Measurements from ENCODE around the gene JAGN1. TPM values are rescaled to one million over a fixed set of nuclear protein-coding genes. Genes with fewer than 3 reads are reported as not detected.

JAGN1 gene
- total and polyA plus RNA-seq, 9 of the 15 experiments (the other 6 are each of a cell fraction or from before 2014, with no cell fraction given): 31.6 to 77.8 (median 40.3) TPM

DNA sequence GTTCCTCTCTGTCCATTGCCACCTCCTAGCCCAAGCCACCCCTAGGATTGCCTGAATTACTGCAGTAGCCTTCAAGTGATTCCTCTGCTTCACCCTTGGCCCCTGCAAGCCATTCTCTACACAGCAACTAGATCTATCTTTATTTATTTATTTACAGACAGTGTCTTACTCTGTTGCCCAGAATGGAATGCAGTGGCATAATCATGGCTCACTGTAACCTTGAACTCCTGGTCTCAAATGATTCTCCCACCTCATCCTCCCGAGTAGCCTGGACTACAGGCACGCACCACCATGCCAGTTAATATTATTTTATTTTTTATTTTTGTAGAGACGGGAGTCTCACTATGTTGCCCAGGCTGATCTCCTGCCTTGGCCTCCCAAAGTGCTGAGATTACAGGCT is 1.9 kb upstream of the JAGN1 start (continued):
- no peak for TF ChIP-seq BRF2 (IDR thresholded peaks at IDR 0.05; ENCODE audit: borderline replicate concordance, insufficient read depth, insufficient read length)
- no peak for TF ChIP-seq KLF10 (CRISPR knock-in tag; IDR thresholded peaks at IDR 0.05)
- TF ChIP-seq CBX1 (IDR thresholded peaks at IDR 0.05; ENCODE audit: low read depth): no peak
- TF ChIP-seq NRF1 (conservative IDR thresholded peaks at IDR 0.05 in 1 of 2, IDR thresholded peaks at IDR 0.05 in 1 of 2): no peak
- no peak for TF ChIP-seq MTA3 (IDR thresholded peaks at IDR 0.05; ENCODE audit: borderline replicate concordance)
- no peak for TF ChIP-seq THRB (CRISPR knock-in tag; conservative IDR thresholded peaks at IDR 0.05)
- TF ChIP-seq TAF1 (IDR thresholded peaks at IDR 0.05; ENCODE audit: control insufficient read depth, extremely low read depth, insufficient read depth, low read length, severe bottlenecking): no peak
- no peak for TF ChIP-seq SMARCA4 (IDR thresholded peaks at IDR 0.05)

GRCh38 chr3:9889405-9889804 is 1.0 kb upstream of the JAGN1 start:
- H3K9ac ChIP-seq (ENCODE audit: insufficient read depth in 1 of 2, low read depth in 2 of 2, low read length in 2 of 2): peak overlapping the region in 1 of 2 experiments; percentile 98; a peak in 1 of 4 replicates
- ChIA-PET CTCF (ENCODE audit: low intra/inter-chr PET ratio) (no interaction called here), POLR2A (interaction anchor here (0.9 to 3.4 kb wide), 6 partner anchors 9 to 415 kb away, joined by 3 to 33 read pairs (median 6); partner anchors contain the start of genes CIDEC and IL17RE)
- no peak overlapping the region for H3K4me3 ChIP-seq
- WGBS (ENCODE audit: insufficient coverage, low coverage, missing lambda C conversion rate): 39% methylated on average over 5 of the region's 5 CpGs
- no TSS peak for BruUV-seq (replicated peaks)
- H2AFZ ChIP-seq (ENCODE audit: low read depth, low read length): peak overlapping the region; percentile 97
- DNase-seq (ENCODE audit: extremely low read depth in 1 of 4, low spot score in 3 of 4) (no peak), FAIRE-seq (no peak), ATAC-seq (no peak)
- H3K27ac ChIP-seq (ENCODE audit: extremely low read depth, low read depth, low read length): no peak overlapping the region
- no peaks in the 10 kb centered on the region for H4K20me1 ChIP-seq (replicated peaks; ENCODE audit: control insufficient read depth, insufficient read depth, low read length)
- H3K79me2 ChIP-seq (ENCODE audit: control insufficient read depth, insufficient read depth, low read length): peaks cover 38% of the 10 kb centered on the region
- peaks cover 21 to 25% of the 10 kb centered on the region in 2 experiments for H3K4me1 ChIP-seq (replicated peaks in 1 of 2; ENCODE audit: control insufficient read depth in 2 of 2, insufficient read depth in 2 of 2, low read length in 2 of 2)
- no peaks in the 10 kb centered on the region for H3K27me3 ChIP-seq (ENCODE audit: control insufficient read depth in 2 of 2, insufficient read depth in 2 of 2, low read length in 2 of 2)
- peak overlapping the region; percentile 91; the same call in 1 of the 2 replicates for H3K4me2 ChIP-seq (ENCODE audit: insufficient read depth, low read length)
- peaks cover 7% of the 10 kb centered on the region for H3K9me1 ChIP-seq (ENCODE audit: control insufficient read depth, insufficient read depth, low read length)
- H3K9me3 ChIP-seq (replicated peaks; ENCODE audit: control insufficient read depth, insufficient read depth, low read depth, low read length): no peaks in the 10 kb centered on the region
- peaks cover 27% of the 10 kb centered on the region for H3K36me3 ChIP-seq (ENCODE audit: control insufficient read depth, insufficient read depth, low read length)
- intact Hi-C loops (cut with micrococcal nuclease): no loop called here
- in situ Hi-C loops (cut with MboI): no loop called here
- no peak for TF ChIP-seq ZNF263 (CRISPR knock-in tag; IDR thresholded peaks at IDR 0.05; ENCODE audit: borderline replicate concordance)
- TF ChIP-seq CEBPG (CRISPR knock-in tag; IDR thresholded peaks at IDR 0.05): no peak
- peak; percentile 38 to 74 for TF ChIP-seq CEBPG (tag; conservative IDR thresholded peaks at IDR 0.05 in 1 of 2, IDR thresholded peaks at IDR 0.05 in 1 of 2)
- TF ChIP-seq, protein P1, sequence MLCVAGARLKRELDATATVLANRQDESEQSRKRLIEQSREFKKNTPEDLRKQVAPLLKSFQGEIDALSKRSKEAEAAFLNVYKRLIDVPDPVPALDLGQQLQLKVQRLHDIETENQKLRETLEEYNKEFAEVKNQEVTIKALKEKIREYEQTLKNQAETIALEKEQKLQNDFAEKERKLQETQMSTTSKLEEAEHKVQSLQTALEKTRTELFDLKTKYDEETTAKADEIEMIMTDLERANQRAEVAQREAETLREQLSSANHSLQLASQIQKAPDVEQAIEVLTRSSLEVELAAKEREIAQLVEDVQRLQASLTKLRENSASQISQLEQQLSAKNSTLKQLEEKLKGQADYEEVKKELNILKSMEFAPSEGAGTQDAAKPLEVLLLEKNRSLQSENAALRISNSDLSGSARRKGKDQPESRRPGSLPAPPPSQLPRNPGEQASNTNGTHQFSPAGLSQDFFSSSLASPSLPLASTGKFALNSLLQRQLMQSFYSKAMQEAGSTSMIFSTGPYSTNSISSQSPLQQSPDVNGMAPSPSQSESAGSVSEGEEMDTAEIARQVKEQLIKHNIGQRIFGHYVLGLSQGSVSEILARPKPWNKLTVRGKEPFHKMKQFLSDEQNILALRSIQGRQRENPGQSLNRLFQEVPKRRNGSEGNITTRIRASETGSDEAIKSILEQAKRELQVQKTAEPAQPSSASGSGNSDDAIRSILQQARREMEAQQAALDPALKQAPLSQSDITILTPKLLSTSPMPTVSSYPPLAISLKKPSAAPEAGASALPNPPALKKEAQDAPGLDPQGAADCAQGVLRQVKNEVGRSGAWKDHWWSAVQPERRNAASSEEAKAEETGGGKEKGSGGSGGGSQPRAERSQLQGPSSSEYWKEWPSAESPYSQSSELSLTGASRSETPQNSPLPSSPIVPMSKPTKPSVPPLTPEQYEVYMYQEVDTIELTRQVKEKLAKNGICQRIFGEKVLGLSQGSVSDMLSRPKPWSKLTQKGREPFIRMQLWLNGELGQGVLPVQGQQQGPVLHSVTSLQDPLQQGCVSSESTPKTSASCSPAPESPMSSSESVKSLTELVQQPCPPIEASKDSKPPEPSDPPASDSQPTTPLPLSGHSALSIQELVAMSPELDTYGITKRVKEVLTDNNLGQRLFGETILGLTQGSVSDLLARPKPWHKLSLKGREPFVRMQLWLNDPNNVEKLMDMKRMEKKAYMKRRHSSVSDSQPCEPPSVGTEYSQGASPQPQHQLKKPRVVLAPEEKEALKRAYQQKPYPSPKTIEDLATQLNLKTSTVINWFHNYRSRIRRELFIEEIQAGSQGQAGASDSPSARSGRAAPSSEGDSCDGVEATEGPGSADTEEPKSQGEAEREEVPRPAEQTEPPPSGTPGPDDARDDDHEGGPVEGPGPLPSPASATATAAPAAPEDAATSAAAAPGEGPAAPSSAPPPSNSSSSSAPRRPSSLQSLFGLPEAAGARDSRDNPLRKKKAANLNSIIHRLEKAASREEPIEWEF (CRISPR knock-in tag; IDR thresholded peaks at IDR 0.05): no peak
- no peak for TF ChIP-seq CREM (IDR thresholded peaks at IDR 0.05; ENCODE audit: low read depth)
- TF ChIP-seq NR4A1 (CRISPR knock-in tag; IDR thresholded peaks at IDR 0.05): no peak
- TF ChIP-seq NR4A1 (tag; IDR thresholded peaks at IDR 0.05): no peak

All from K562 (cell line).